GM19193 (cell line): ENCODE results near the gene VPS39.

Experiments
- POLR2A ChIP-seq: IDR thresholded peaks from 4 replicates; pipeline ENCODE4 v1.6.1; 2011; ENCODE audit not compliant: insufficient read depth, insufficient read length; ENCODE audit errors: extremely low read depth

Gene VPS39

GRCh38 chr15:42178056-42178455 lies 30.0 kb downstream of the VPS39 start:
- no peak for TF ChIP-seq POLR2A

GRCh38 chr15:42175671-42176070 lies 32.4 kb downstream of the VPS39 start:
- no peak for TF ChIP-seq POLR2A

GRCh38 chr15:42172475-42172874 lies 35.6 kb downstream of the VPS39 start:
- no peak for TF ChIP-seq POLR2A

- no peak for TF ChIP-seq POLR2A
These were observed 36.3 kb downstream of the VPS39 start for GRCh38 chr15:42171795-42172194.

DNA sequence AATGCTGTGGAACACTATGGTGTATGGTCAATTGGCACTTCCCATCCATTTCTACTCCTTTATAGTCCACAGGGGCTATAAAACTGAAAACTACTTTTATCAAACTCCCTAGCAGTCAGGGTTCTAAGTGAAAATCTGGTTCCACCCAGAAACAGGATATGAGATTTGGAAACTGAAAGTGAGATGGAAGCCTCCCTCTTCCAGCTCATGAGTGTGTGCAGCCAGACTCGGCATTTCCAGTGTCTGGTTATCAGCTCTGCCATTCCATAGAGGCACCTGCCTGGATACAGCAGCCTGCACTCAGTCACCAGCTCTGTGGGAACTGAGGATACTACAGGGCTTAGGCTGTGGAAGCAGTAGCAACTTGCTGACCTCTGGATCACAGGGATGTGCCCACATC lies 37.0 kb downstream of the VPS39 start:
- TF ChIP-seq POLR2A: no peak

- TF ChIP-seq POLR2A: no peak
These were observed 41.7 kb downstream of the VPS39 start for GRCh38 chr15:42166225-42166940.

DNA sequence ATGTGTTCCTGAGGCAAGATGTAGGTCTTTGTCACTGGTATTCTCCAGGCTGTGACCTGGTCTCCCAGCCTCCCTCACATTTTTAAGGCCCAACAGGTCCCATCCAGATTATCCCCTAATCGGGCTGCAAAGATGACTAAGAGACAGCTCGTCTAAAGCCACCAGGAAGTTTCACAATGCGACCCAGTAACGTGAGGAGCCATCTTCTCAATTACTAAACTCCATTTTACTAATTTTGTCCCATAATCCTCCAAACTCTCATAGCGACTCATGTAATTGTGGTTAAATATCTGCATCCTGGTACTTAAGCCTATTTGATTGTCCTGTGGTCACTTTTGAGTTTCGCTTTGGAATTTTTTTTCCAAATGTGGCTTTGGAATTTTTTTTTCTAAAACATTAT lies 43.0 kb downstream of the VPS39 start:
- TF ChIP-seq POLR2A: no peak

DNA sequence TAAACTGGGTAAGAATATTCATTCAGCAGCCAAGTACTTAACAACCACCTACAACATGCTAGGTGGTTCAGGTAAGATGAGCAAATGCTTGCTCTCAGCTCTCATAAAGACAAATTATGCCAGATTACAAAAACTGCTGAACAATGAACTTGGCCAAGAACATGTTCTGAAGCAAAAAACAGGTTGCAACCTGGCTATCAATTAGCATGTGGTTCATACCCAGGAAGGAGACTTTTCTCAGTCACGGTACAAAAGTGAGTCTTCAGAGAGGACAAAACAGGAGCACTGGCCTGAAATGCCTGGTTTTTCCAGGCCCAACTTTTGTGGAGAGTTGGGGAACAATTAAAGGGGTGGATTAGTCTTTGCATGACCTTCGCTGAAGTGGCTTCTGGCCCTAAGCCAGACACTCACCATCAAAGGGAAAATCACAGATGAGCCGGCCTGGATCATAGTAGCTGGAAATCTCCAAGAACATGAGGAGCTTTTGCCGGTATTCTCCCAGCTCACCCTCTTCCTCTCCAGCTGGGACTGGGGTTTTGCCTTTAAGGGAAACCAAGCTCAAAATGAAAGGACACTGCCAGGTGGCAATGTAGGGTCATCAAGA lies 44.1 kb downstream of the VPS39 start:
- TF ChIP-seq POLR2A: no peak

- TF ChIP-seq POLR2A: no peak
These were observed 44.8 kb downstream of the VPS39 start for GRCh38 chr15:42163291-42163690.

DNA sequence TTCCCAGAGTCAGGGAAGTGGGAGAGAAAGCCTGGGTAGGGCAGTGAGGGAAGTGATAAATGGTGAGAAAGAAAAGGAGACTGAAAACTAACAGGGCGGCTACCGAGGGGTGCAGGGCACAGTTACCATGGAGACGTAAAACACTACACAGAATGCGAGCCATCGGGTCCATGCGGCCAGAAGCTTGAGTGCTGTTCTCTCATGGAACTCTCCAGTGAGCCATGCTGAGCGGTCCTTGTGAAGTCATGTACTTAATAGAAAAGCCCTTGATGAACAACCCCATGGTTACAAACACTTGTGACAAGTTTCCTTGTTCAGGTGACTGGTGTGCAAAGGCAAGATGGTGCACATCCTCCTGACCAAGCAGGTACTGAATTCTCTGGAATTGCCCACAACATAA lies 48.0 kb downstream of the VPS39 start:
- no peak for TF ChIP-seq POLR2A

GRCh38 chr15:42159381-42160015 lies 48.6 kb downstream of the VPS39 start:
- no peak for TF ChIP-seq POLR2A

DNA sequence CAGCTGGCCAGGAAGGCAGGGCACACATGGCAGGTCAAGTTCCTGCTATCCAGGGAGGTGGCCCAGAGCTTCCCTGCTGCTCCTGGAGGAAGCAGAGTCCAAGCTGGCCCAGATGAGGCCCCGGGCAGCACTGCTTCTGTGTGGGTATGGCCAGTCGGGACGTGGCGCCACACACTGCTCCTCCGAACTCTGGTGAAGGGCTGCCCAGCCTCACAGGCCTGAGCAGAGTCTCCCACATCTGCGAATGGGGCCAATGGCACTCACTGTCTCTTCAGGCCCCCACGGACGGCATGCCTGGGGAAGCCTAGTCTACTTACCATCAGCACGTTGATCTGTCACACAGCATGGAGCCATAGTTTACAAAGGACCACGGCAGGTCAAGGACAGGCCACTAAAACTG lies 49.2 kb downstream of the VPS39 start:
- TF ChIP-seq POLR2A: peak; percentile 5

GRCh38 chr15:42157981-42158765 lies 49.9 kb downstream of the VPS39 start:
- TF ChIP-seq POLR2A: no peak

DNA sequence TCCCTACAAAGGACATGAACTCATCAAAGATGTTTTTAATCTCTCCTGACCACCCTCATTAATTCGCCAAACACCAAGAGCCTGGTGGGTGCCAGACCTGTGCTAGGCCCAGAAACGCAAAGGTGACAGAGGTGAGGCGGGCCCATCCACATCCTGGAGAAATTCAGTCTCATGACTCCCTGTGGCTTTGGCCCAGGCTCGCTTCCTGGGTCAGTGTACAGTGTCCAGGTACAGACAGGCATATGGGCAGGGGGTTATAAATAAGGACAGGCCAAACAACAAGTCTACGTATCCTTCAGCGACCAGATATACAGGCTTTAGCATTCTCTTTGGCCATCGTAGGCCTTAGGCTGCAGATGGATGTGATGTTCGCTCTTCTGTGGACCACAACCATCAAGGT lies 50.7 kb downstream of the VPS39 start:
- TF ChIP-seq POLR2A: no peak

GRCh38 chr15:42156243-42156922 lies 51.7 kb downstream of the VPS39 start, which contains the start of gene PLA2G4F:
TSS of gene PLA2G4F (minus strand) at chr15:42156636. CDS start at chr15:42156549, 87 bp downstream.
- TF ChIP-seq POLR2A: no peak
